GM18858 (cell line): ENCODE data around the gene C1orf232.

Experiments
- ATAC-seq: cut with Tn5 transposase; IDR thresholded peaks from one replicate; pipeline ENCODE4 v1.9.1; 2021; ENCODE audit not compliant: unreplicated experiment

Gene C1orf232

DNA sequence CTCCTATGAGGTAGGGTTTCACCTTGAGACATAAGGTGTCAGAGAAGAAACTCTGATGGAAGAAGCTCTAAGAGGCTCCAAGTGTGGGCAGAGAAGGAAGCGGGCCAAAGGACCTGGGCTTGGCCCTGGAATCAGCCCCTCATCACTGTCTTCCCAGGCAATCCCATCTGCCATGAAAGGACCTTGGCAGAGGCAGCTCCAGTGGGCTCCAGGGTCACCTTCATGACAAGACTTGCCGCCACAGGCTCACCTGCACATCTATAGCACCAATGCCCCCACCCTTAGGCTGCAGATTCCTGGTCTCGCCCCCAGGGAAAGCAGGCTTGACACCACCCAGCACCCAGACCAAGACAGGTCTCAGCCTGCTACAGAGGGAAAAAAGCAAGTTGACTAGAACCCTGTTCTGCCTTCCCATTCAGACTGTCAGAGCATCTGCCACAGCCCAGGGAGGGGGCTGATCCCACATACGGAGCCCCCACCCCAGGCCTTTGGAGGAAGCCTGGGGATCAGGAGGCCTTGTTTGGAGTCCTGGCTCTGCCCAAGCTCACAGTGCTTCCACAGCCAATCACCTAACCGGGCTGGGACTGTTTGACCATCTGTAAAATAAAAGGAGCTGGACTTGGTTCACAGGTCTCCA, 10.4 kb downstream of the C1orf232 start:
- ATAC-seq, result no peak

DNA sequence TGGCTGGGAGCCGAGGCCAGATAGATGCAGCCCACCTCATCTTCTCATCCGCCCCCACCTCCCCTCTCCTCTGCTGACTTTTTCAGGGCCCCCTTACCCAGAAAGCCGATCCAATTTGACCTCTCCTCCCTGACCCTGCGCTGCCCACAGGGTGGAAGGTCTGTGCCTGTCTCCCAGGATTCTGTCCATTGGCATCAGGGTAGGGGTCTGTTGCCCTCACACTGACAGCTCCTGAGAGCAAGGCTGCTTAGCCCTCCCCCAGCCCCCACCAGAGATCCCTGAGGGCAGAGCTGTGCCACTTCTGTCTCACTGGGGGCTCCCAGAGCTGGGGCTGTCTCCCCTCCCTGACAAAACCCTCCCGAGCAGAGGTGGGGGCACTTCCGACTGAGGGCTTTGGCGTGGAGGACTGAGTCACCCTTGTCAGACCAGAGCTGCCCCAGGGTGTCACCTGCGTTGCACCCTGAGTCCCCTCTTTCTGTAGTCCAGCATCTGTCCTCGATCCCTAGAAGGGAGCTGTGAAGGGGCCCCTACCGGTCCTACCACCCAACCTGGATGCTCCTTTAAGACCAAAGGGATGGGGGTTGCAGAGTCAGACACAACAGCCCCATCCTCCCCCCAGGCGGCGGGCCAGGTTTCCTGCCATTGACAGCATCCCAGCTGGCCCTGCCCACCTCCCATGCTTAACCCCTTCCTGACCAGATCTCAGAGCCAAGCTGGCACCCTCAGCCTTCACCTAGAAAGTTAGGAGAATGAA, 12.3 kb downstream of the C1orf232 start:
- no peak for ATAC-seq

DNA sequence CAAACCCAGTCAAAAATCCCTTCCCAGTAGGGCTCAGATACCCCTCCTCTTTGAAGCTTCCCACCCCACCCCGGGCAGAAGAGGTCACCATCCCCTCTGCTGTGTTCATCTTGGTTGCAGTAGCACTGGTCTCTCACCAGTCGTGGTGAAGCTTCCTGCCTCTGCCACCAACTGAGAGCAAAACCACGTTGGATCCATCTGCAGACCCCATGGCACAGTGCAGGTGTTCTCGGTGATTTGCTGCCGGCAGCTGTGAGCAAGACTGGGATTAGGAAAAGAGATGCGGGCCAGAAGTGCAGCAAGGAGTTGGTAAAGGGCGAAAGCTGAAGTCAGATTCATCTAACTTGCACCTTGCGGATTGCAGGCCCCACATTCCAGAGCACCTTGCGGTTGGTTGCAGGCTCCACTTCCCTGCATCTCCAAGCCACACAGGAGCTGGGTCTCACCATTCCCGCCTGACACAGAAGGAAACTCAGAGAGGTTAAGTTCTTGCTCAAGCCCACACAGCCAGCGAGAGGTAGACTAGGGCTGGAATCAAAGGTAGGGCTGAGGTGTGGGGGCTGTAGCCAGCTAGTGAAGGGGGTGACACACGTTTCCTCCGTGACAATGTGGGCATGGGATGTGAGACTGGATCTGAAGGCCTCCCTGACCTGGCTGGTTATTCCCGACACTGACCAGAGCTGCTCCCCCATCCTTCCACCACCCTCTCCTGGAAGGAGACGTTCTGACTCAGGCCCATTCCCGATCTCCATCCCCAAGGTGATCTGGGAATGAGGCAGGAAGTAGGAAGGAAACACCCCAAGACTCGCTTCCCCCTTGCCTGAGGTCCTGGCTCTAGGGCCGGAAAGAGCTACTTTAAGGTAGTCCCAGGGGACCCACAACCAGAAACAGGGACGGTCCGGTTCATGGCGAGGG, 13.1 kb downstream of the C1orf232 start:
- no peak for ATAC-seq

DNA sequence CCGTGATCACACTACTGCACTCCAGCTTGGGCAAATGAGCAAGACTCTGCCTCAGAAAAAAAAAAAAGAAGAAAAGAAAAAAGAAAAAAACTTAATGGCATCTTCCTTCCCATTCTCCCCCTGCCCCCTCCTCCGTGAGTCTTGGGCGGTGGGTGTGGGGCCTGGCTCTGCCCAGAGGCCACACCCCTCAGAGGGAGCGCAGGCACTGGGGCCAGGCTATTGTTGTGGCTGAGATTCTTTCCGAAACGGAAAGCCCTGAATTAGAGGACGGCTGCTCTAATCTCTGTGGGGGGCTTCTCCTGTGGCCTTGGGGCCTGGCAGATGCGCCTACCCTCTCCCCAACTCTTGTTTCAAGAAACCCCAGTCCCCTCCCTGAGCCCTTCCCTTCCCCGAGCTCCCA, 14.0 kb downstream of the C1orf232 start:
- ATAC-seq, result no peak

DNA sequence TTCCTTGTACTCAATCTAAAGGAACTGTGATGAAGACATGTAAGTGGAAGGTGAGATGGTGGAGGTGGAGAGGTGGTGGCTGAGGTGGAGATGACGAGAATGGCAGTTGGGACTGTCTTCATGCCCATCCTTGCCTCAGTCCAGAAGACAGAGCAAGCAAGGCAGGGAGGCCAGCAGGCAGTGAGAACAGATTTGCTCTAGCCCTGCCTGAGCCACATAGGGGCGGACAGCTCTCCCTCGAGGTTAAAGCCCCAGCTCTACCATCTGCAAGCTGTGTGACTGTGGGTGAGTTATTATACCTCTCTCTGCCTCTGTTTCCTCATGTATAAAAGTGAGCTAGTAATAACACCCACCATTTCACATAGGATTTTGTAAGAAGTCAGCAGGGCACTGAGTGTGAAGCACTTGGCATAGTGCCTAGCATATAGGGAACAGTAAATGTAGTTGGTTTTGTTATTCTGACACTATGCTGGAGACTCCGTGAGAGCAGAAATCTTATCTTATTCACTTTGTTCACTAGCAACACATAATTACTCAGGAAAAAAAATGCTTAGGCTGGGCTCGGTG, 14.7 kb downstream of the C1orf232 start:
- ATAC-seq, result no peak

DNA sequence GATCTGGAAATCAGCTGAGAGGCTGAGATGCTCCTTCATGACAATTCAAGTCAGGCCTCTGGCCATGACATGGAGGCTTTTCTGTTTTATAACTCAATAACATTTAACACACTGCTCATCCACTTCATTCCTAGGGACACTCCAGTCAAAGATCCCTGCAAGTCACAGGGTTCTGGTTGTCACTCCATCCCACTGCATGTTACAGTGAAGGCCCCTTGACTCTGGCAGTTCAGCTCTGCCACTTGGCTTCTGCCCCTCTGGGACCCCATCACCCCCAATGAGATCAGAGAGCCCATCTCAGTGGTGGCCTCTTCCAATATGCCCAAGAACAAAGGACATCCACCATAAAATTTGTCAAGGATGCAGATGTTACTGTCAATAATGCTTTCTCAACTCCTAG, 19.9 kb downstream of the C1orf232 start:
- ATAC-seq, result no peak

DNA sequence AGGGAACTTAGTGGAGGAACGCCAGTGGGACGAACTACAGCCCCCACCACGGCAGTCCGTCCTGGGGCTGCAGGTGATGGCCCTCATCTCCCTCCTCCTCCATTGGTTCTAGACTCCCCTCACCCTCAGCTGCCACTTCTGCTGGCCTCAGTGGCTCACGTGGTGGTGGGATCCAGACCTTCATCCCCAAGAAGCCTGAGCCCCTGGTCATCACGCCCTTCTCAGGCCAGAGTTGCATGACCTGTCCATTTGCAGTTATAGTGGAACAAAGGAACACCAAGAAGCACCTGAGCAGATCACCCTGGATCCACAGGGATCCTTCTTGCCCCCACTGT, 22.8 kb downstream of the C1orf232 start:
- no peak for ATAC-seq

DNA sequence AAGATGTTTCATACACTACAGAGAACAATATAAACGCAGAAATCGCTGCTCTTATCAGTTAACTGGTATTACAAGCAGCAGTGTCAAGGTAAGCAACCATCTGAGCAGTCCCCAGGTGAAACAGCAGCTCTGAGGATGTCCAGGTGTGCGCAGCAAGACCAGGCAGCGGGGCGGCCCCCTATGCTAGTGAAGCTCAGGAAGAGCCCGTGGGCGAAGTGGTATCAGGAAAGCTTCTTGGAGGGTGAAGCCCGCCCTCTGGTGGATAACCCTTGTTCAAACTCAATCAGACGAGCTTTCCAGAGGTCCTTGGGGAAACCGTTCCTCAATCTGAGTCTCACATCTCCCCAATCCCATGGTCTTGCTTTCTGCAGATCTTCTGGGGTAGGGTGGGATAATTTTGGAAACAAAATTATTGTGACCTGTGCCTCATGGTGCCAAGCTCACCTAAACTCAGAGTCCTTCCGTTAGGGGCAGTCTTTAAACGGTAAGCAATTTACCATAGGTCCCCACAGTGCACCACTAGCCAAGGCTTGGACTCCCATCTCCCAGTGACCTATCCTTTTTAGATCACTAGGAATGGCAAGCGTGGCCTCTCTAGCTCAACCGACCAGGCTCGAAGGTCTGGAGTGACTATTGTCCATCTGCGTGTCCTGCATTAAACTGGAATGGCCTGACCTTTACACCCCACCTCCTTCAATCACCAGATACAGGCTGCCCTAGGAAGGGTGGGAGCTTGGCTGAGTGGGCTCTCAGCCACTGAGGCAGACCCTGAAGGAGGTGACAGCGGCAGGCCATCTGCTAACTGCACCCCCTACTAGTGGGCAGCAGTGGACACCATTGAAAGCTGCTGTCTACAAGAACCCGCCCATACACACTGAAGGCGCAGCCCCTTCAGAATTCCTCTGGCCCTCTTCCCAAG, 23.5 kb downstream of the C1orf232 start:
- ATAC-seq, result no peak

DNA sequence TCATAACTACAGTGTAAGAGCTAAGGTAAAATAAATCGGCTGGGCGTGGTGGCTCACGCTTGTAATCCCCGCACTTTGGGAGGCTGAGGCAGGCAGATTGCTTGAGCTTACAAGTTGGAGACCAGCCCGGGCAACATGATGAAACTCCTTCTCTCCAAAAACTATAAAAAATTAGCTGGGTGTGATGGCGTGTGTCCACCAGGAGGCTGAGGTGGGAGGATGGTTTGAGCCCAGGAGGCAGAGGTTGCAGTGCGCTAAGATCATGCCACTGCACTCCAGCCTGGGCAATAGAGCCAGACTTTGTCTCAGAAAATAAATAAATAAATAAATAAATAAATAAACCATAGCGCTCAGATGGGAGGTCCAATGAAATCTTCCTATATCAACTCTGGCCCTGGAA, 26.6 kb downstream of the C1orf232 start:
- ATAC-seq, result no peak

DNA sequence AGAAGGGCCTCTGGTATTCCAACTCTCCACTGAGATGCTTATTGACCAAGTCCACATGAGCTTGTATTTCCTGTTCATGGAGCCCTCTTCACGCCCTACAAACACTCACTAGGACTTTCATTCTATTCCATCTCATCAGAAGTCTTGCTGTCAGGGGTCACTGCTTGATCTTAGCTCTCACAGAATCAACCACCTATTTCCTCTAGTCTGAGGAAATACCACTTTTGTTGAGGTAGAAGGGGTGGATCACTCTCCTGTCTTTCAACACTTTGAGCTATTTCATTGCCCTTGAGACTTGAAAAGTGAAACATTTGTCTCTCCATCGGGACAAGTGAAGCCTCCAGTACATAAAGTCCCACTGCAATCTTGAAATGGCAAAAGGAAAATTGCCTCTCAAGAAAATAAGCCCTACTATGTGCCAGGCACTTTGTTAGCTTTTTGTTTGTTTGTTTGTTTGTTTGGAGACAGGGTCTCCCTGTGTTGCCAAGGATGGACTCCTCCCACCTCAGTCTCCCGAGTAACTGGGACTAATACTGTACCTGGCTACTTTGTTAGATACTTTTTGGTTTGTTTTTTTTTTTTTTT, 29.7 kb downstream of the C1orf232 start:
- no peak for ATAC-seq

DNA sequence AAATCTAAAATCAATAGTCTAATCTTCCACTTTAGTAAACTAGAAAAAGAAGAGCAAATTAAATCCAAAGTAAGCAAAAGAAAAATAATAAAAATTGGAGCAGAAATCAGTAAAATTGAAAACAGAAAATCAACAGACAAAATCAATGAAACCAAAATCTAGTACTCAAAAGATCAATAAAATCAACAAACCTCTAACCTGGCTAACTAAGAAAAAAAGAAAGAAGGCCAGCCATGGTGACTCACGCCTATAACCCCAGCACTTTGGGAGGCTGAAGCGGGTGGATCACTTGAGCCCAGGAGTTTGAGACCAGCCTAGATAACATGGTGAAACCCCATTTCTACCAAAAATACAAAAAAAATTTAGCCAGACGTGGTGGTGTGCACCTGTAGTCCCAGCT, 34.3 kb downstream of the C1orf232 start:
- no peak for ATAC-seq

DNA sequence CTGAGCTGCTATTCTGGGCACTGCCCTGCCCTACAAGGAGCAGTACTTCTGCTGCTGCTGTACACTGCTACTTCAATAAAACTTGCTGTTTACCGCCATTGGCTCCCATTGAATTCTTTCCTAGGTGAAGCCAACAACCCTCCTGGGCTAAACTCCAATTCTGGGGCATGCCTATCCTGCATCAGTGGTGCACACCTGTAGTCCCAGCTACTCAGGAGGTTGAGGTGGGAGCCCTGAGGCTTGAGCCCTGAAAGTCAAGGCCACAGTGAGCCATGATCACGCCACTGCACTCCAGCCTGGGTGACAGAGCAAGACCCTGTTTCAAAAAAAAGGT, 36.0 kb downstream of the C1orf232 start:
- ATAC-seq, result no peak

DNA sequence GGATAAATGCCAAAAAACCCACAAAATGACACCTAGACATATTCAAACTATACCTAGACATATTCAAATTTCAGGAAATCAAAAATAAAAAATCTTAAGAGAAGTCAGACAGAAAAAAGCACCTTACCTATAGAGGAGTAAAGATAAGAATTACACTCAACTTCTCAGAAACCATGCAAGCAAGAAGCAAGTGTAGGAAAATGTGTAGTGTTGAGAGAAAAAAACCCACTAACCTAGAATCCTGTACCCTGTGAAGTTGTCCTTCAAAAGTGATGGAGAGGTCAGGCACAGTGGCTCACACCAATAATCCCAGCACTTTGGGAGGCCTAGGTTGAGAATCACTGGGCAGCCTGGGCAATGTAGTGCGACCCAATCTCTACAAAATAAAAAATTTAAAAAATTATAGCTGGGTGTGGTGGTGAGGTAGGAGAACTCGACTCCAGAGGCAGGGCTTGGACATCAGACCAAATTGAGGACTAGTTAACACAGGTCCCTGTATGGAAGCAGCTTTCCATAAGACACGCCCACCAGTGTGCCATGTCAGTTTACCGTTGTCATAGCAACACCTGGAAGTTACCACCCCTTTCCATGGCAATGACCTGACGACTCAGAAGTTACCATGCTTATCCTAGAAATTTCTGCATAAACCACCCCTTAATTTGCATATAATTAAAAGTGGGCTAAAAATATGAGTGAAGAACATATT, 36.5 kb downstream of the C1orf232 start:
- no peak for ATAC-seq

DNA sequence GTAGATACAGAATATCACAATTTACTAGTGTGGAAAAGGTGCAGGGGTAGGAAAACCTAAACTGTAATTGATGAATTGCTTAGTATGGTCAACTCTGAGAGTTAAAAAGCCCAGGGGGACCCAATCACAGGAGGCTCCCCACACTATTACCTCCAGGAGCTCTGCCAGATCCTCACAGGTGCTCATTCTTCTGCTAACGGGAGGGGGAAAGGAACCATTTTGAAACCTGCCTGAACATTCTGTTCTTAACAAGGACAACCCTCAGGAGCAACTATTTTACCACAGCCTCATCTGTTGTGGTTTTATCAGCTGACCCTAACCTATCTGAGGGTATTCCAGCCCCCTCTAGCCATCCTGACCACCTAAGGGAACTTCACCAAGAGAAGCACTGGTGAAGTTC, 38.1 kb downstream of the C1orf232 start:
- ATAC-seq, result no peak

DNA sequence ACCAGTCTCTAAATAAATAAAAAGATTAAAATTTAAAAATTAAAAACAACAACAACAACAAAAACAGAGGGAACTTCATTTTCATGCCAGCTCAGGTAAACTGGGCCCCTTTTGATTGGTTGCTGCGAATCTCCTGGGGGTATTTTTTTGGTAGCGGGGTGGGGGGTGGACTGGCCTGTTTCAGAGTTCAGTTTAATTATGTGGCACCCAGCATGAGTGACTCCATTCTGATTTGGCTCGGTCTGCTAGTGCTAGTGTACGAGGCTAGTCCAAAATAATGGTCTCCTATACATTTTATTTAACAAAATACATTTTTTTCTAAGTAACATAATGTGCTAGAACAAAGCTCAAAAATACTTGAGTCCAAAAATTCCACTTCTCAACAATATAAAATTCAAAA, 39.0 kb downstream of the C1orf232 start:
- ATAC-seq, result no peak

DNA sequence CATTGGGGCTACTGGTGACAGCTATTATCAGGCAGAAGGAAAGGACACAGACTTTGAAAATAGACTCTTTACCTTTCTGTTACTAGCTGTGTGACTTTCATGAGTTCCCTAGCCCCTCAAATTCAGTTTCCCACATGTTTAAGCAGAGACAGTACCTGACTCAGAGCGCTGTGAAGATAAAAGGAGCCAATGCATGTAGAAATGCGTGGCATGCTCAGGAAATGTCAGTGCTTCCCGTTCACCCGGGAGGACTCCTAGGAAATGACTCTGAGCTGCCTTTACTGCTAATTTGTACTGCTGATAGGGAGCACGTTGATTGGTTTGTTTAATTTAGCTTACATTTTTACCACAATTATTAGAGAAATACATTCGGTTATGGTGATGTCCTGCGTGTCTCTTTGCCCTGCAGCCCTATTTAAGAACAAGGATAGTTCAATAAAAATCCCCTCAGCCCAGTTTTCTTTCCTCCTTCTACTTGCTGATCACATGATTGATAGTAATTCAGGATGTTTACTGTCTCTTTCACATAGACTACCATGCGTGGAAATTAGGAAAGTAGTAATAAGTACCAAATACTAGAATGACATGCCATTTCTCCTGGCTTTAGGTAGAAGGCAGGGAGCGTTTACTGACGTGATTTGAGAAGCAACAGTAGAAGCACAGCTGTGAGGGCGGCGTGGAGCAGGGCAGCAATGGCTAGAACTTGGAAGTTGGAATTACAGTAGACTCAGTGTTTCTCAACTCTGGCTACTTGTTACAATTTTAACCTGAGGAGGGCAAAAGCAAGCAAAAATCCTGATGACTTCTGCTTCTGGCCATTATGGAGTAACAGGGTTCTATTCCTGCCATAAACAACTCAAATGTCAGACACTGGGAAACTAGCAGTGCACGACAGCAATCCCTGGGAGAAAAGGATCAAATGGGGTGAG, 41.3 kb downstream of the C1orf232 start:
- no peak for ATAC-seq

DNA sequence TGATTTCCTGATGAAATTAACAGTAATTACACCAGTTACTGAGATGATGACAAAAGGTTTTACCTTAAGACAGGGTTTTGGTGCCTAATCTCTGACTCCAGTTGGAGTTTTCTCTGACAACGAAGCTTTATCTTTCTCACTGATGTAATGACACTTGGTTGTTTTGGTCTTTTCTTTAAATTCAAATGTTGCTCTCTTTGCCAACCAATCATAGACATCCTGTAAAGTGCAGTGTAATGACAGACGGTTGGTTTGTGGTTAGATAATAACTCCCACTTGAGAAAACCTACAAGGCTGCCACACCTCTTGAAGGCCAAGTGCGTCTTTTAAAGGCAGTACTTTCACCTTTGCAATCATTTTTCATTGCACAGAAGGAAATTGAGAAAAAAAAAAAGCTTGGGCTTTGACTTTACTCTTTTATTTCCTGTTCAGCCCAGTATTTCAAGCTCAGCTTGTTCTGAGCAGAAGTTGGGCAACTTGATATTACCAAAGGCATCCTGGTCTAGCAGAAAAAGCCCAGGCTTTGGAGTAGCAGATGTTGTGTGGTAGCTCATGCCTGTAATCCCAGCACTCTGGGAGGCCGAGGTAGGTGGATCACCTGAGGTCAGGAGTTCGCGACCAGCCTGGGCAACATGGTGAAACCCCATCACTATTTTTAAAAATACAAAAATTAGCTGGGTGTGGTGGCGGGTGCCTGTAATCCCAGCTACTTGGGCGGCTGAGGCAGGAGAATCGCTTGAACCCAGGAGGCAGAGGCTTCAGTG, 42.3 kb downstream of the C1orf232 start:
- peak; percentile 63 for ATAC-seq

DNA sequence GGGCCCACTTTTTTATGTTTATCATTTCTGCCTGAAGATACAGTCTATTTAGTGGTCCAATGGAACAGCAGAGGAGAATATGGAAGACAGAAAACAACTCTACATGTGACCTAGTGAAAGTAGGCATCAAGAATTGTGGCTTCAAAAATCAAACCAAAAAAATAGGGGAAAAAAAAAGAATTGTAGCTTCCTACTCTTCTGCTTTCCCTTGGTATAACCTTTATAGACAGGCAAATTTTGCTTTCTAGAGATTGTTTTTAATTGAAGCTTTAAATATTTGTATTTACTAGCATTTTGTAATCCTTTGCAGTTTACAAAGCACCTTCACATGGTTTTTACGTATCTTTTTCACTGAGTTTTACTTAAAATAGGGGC, 42.8 kb downstream of the C1orf232 start:
- no peak for ATAC-seq
